Muscle layer of colon (tissue), 2 donors: ENCODE results near the gene ADM.

ENCODE experiments used
- H3K27ac ChIP-seq: one replicate; pipeline ENCODE4 v1.7.0; 2013; ENCODE audit warnings: low read depth, mild to moderate bottlenecking, low read length, moderate library complexity
- H3K27me3 ChIP-seq, 2 donors: one replicate each; pipeline ENCODE4 v1.7.0; 2013; ENCODE audit warnings: low read length in 2 of 2, mild to moderate bottlenecking in 2 of 2; ENCODE audit not compliant: insufficient read depth in 2 of 2, control insufficient read depth in 1 of 2
- H3K36me3 ChIP-seq: one replicate; pipeline ENCODE4 v1.7.0; 2013; ENCODE audit warnings: mild to moderate bottlenecking, low read length; ENCODE audit not compliant: insufficient read depth
- H3K4me1 ChIP-seq: one replicate; pipeline ENCODE4 v1.7.0; 2013; ENCODE audit warnings: mild to moderate bottlenecking, low read length; ENCODE audit not compliant: insufficient read depth
- H3K4me3 ChIP-seq, 2 donors: one replicate each; pipeline ENCODE4 v1.7.0; 2013; ENCODE audit warnings: low read length in 2 of 2, low read depth in 1 of 2, mild to moderate bottlenecking in 1 of 2, moderate library complexity in 1 of 2
- H3K9ac ChIP-seq: one replicate; pipeline ENCODE4 v1.7.0; 2013; ENCODE audit warnings: low read length
- H3K9me3 ChIP-seq: one replicate; pipeline ENCODE4 v1.7.0; 2013; ENCODE audit warnings: mild to moderate bottlenecking, low read length
- donor health status: abdominal sarcoma.
- donor health status: Adenocarcinoma of cecum.

ADM gene

GRCh38 chr11:10305964-10306918 lies 1.4 kb downstream of the ADM start:
- H3K9me3 ChIP-seq: no peaks in the 10 kb centered on the region
- peak overlapping the region; percentile 94 for H3K27ac ChIP-seq
- peaks cover 46% of the 10 kb centered on the region for H3K4me1 ChIP-seq

GRCh38 chr11:10307022-10307399 lies 2.1 kb downstream of the ADM start:
- Histone ChIP-seq H3K4me3 (peak overlapping the region; percentile 52 to 85), H3K36me3 (no peaks in the 10 kb centered on the region), H3K4me1 (peaks cover 45% of the 10 kb centered on the region), H3K9ac (peak overlapping the region; percentile 98), H3K27me3 (no peaks in the 10 kb centered on the region), H3K27ac (peak overlapping the region; percentile 82), H3K9me3 (no peaks in the 10 kb centered on the region)

More at GRCh38 chr11:10305964-10306918, 1.4 kb downstream of the ADM start:
- H3K9ac ChIP-seq: peak overlapping the region; percentile 98
- H3K4me3 ChIP-seq: peak overlapping the region; percentile 78 to 85
- H3K27me3 ChIP-seq: no peaks in the 10 kb centered on the region
- H3K36me3 ChIP-seq: no peaks in the 10 kb centered on the region

- H3K27me3 ChIP-seq: no peaks in the 10 kb centered on the region
- no peaks in the 10 kb centered on the region for H3K9me3 ChIP-seq
- peak overlapping the region; percentile 98 for H3K9ac ChIP-seq
- no peaks in the 10 kb centered on the region for H3K36me3 ChIP-seq
- H3K4me1 ChIP-seq: peaks cover 41% of the 10 kb centered on the region
- peak overlapping the region; percentile 52 to 85 for H3K4me3 ChIP-seq
- peak overlapping the region; percentile 82 for H3K27ac ChIP-seq
Measured at GRCh38 chr11:10307400-10308200, 2.7 kb downstream of the ADM start.

GRCh38 chr11:10308201-10308954 lies 3.5 kb downstream of the ADM start:
- H3K4me1 ChIP-seq: peaks cover 40% of the 10 kb centered on the region
- peak overlapping the region; percentile 82 for H3K27ac ChIP-seq
- H3K9ac ChIP-seq: no peak overlapping the region
- peak overlapping the region; percentile 52 to 85 for H3K4me3 ChIP-seq
- no peaks in the 10 kb centered on the region for H3K27me3 ChIP-seq
- no peaks in the 10 kb centered on the region for H3K36me3 ChIP-seq
- H3K9me3 ChIP-seq: no peaks in the 10 kb centered on the region

GRCh38 chr11:10309163-10310093 lies 4.6 kb downstream of the ADM start:
- no peak overlapping the region for H3K4me3 ChIP-seq
- no peak overlapping the region for H3K9ac ChIP-seq
- peak overlapping the region; percentile 82 for H3K27ac ChIP-seq
- H3K27me3 ChIP-seq: no peaks in the 10 kb centered on the region
- no peaks in the 10 kb centered on the region for H3K36me3 ChIP-seq
- H3K9me3 ChIP-seq: no peaks in the 10 kb centered on the region
- peaks cover 30% of the 10 kb centered on the region for H3K4me1 ChIP-seq

- Histone ChIP-seq H3K27ac (no peak overlapping the region), H3K4me3 (no peak overlapping the region), H3K9ac (no peak overlapping the region), H3K9me3 (no peaks in the 10 kb centered on the region), H3K4me1 (peaks cover 30% of the 10 kb centered on the region), H3K27me3 (no peaks in the 10 kb centered on the region), H3K36me3 (no peaks in the 10 kb centered on the region)
Measured at GRCh38 chr11:10310301-10310841, 5.5 kb downstream of the ADM start.

GRCh38 chr11:10311802-10312201 lies 6.9 kb downstream of the ADM start:
- Histone ChIP-seq H3K27me3 (no peaks in the 10 kb centered on the region), H3K36me3 (no peaks in the 10 kb centered on the region), H3K4me3 (no peak overlapping the region), H3K4me1 (peaks cover 31% of the 10 kb centered on the region), H3K9ac (no peak overlapping the region), H3K27ac (no peak overlapping the region), H3K9me3 (no peaks in the 10 kb centered on the region)

- Histone ChIP-seq H3K36me3 (no peaks in the 10 kb centered on the region), H3K27me3 (no peaks in the 10 kb centered on the region), H3K9ac (no peak overlapping the region), H3K4me1 (peaks cover 29% of the 10 kb centered on the region), H3K9me3 (no peaks in the 10 kb centered on the region), H3K27ac (no peak overlapping the region), H3K4me3 (no peak overlapping the region)
Measured at GRCh38 chr11:10314199-10315072, 9.6 kb downstream of the ADM start.

- H3K4me3 ChIP-seq: no peak overlapping the region
- no peak overlapping the region for H3K27ac ChIP-seq
- H3K27me3 ChIP-seq: no peaks in the 10 kb centered on the region
- no peak overlapping the region for H3K9ac ChIP-seq
- H3K4me1 ChIP-seq: peaks cover 29% of the 10 kb centered on the region
- H3K36me3 ChIP-seq: no peaks in the 10 kb centered on the region
- H3K9me3 ChIP-seq: no peaks in the 10 kb centered on the region
Measured at GRCh38 chr11:10315083-10315482, 10.2 kb downstream of the ADM start.
